ENCODE data around the gene SLX4IP. TPM values are rescaled to one million over a fixed set of nuclear protein-coding genes. Genes with fewer than 3 reads are reported as not detected.

The SLX4IP gene
- total RNA-seq, 1 donor from 2014 or later = 2.8 TPM

DNA sequence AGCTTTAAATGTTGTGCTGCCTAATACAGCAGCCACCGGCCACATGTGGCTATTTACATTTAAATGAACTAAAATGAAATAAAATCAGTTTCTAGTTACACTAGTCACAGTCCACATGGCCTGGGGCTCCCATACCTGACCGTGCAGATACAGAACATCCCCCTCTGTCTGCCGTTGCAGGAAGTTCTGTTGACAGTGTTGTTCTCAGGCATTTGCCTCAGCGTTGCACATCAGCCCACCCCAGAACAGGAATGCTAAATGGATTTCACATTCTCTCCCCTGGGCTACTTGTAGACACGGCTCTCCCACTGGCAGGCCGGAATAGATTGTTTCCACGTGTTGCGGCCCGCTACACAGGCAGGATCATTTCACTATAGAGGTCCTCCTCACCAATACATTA, 212.4 kb downstream of the SLX4IP start:
- no peak for DNase-seq (ENCODE audit: low read depth, low spot score)

DNA sequence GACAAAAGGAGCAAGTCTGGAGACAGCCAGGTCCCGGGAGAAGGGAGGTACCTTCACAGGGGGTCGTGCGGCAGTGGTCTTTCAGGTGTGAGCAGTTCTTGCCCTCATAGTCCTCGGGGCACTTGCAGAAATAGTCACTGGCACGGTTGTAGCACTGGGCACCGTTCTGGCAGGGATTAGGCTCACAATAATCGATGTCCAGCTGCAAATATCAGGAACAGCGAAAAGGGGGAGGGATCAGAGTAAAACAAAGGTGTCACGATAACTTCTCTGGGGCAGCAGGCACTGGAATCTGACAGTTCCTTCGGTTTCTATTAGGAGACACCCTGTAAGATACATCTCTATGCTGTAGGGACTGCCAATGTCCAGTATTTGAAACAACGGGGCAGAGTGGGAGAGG, 212.8 kb downstream of the SLX4IP start:
- no peak for DNase-seq (ENCODE audit: low read depth, low spot score)

DNA sequence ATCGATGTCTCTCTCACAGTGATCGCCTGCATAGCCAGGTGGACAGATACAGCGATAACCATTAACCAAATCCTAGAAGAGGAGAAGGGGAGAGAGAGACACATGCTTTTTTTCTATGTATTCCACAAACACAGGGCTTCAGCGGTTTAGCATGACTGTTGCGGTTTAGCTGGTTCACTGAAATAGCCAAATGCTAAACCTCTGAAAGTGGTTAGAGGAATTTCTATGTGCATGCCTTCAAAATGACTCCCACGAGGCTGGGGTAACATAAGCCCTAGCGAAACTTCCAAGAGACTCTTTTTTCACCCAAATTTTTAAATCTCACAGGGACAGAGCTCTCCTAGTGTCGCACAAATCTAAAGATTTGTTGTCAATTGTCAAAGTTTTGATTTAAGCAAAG, 213.5 kb downstream of the SLX4IP start:
- no peak for DNase-seq (ENCODE audit: low read depth, low spot score)

DNA sequence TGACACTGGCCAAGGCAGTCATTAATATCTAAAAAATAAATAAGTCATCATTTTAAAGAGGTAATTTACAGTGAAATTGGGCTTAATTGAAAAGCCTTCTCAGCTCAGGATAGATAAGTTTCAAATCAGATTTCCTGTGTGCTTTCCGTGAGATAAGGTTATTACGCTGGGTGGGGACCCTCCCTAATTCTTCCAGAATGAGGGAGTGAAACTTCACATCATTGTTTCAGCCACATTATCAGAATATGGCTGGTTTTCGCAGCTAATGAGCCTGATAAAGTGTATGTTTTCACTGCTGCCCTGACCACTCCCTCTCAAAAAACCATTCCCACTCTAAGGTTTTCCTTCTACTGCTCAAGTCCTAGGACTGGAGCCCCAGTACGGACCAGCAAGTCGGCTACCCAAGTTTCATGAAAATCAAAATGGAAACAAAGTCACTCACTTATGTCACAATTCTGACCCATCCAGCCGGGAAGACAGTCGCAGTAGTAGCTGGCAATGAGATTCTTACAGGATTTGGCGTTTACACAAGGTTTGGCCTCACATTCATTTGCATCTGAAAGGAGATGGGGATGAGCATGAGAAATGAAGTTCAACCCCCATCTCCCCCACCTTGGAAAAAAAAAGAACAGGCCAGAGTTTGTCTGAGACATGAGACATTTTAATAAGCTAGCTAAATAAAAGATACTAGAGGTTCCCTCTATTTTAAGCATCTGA, 214.1 kb downstream of the SLX4IP start:
- DNase-seq (ENCODE audit: low read depth, low spot score) = no peak

DNA sequence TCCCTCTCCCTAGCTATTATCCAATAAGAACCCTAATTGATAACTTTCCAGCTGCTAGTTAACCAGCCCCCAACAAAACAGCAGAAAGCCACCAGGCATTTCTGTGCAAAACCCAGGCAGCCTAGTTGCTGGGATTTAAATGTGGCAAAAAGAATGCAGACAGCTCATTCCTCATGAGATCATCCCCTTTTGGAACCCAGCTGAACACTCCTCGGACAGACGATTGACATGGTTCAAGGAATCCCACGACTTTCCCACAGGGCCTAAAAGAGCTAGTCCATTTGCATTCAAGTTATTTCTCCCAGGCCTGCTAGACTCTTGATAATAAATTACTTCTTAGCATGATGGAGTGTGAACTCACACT, 214.7 kb downstream of the SLX4IP start:
- DNase-seq (ENCODE audit: low read depth, low spot score) = no peak

DNA sequence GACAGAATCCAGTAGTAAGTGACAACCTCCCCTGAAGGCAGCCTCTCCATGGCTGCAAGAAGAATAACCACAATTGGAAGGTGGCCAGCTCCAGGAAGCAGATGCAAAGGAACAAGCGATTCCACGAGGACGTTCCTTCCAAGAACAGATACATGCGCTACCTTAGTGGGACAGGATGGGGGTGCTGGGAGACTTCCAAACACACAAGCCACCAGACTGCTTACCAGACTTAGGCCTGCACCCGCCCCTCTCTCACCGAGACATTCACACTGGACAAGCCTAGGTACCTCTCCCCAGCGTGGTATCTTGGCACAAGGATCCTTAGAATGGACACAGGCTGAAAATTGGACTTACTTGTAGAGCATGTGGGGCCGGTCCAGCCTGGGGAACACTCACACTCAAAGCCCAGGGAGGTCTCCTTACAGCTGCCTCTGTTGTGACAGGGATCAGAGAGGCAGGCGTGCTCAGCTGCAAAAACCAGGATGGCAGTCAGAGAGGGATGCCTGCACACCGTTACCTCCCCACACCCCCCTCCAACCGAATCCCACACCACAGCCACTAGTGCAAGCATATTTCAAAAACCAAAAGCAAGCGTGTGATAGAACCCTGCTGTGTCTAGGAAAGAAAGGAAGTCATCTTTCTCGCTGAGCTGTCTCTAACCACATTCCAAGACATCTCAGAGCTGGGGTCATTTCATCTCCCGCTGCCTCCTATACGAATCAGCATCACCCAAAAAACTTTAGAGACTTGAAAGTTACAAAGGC, 216.3 kb downstream of the SLX4IP start:
- peak; percentile 58 for DNase-seq (ENCODE audit: low read depth, low spot score)

DNA sequence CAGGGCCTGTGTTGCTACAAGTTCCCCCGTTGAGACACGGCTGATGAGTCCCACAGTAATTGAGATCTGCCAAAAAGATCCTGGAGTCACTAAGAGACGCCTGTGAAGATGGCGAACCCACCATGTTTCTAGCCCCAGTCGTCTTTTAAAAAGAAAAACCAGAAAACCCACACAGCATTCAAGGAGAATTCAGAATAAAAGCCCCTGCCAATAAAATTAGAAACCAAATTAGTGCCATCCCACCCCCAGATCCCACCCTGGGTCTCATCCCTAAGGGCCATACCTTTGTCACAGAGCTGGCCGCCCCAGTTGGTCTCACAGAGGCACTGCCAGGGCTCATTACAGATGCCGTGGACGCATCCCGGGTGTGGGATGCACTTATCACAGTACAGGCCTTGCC, 217.1 kb downstream of the SLX4IP start:
- no peak for DNase-seq (ENCODE audit: low read depth, low spot score)

DNA sequence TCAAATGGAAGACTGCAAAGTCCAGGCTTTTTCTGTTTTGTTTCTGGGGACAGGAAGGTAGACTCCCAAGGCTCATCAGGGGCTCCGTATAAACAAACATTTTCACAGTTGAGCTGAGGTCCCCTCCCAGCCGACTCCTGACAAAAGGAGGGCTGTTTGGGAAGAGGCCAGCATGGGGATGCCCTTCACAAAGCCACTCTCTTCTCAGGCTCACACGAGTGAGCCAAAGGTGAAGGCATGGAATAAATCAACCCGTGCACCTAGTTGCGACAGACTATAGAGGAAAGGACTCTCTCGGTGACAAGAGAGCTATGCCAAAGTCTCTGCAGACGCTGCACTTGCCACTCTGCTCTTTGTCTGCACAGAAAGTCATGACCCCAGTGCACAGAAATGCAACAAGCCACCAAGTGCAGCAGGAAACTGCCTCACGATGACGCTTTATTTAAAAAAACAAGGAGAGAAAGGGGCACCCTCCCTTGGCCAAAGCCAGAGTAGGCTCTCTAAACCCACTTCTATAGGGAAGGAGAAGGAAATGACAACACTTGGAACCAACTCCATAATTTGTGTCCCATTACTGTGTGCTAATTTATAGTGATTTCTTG, 217.7 kb downstream of the SLX4IP start:
- DNase-seq (ENCODE audit: low read depth, low spot score) = no peak

DNA sequence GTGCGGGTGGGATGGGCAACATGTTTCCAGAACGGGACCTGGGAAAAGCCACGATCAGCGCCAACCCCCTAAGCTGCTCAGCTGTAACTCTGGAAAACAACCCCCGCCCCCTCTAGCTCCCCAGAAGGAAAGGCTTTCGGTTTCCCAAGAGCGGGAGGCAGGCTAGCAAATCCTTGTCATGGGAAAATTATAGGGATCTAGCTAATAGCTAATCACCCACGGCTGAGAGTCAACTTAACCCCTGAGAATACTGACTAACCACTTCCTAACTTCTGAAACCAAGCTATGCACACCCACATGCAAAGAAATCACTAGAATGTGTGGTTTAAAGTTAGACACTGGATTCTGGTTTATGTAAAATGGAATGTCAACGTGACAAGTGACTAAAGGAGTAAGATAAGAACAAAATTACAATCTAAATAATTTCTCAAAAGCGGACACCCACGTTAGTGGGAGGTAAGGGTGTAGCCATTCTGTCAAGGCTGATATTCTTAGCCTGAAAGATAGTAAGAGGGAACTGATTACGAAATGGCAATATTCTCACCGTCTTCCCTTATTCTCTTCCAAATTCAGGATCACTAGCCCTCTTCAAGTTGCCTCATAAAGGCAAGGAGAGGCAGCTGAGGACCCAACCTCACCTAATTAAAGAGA, 218.6 kb downstream of the SLX4IP start:
- no peak for DNase-seq (ENCODE audit: low read depth, low spot score)

DNA sequence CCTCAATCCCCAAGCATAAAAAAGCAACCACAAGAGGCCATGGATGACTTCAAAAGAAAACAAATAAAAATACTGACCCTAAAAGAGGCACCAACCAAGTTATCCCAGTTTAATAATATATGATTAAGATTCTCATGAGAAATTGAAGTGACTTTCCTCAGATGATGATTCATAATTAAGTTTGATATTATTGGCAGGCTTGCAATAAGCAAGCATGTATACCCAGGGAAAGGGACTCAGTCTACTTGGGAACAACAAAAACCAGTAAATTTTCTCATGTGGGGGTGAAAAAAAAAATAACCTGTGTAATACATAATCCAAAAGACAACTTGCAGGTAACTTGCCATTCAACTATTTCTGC, 219.1 kb downstream of the SLX4IP start:
- DNase-seq (ENCODE audit: low read depth, low spot score) = no peak

DNA sequence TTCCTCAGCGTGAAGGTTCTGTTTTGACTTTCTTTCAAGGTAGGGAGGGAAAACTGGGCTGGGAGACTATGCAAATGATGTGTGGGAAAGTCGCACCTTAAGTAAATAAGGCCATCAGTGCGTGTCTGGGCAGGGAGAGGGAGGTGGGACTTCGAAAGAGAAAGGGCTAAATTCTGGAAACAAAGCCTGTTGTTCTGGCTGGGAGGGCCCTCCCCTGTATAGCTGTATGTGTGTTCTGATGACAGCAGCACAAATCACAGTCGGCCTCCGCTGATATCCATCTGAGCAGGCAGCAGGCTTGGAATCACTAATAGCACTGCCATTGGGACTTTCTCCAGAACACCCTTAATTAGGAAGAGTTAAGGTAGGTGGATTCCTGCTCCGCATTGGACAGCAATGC, 219.5 kb downstream of the SLX4IP start:
- DNase-seq (ENCODE audit: low read depth, low spot score) = no peak

DNA sequence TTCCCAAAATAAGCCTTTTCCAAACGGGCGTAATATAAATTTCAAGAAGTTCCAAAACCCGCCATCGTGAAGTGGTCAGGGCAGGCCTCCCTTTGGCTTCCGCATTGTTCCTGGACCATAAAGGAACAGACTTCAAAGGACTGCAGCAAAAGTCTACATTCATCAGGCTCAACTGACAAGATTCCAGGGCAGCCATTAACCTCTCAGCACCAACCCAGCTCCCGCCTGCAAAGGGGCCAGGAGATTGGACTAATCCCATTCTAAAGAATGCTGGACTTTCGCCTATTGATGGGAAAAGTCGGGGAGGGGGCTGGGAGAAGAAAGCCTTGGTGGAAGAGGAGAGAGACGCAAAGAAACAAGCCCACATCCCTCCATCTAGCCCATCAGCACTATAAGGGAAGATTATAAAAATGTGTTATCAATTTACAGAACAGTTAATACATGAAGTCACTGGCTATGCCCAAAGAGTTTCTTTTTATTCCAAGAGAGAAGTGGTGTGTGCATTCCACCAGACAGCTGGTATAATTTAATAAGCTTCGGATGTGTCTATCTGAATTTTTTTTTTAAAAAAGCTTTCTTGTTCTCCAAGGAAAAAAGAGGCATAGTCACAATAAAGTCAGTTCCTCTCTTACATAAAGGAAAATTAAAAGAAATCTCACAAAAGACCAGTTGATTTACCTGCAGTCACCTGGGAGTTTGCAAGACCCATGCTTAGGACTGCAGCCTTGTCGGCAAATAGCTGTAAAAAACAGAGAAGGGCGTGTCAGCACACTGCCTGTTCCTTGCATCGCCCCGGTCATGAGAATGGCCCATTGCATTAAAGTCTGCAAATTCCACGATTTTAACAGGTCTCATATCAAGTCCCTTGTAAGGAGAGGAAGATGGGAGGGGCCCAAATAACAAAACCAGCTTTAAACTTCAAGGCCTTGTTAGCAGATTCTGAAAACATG, 220.9 kb downstream of the SLX4IP start:
- no peak for DNase-seq (ENCODE audit: low read depth, low spot score)

DNA sequence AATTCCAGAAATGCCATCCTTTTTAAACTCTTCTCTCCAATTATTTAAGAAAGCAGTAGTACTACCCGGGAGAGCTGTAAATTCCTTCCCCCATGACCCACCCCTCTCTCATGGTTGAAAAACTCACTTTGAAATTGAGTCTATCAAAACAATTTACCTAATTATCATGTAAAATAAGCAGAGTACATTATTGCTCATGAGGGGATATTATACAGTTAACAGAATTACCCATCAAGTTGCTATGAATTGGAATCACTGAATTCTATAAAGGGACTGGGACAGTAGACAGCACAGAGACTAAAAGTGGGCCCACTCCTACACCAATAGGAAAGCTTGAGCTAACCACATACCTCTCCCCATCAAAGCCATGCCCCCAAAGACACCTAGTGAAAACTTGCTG, 222.3 kb downstream of the SLX4IP start:
- DNase-seq (ENCODE audit: low read depth, low spot score) = no peak

DNA sequence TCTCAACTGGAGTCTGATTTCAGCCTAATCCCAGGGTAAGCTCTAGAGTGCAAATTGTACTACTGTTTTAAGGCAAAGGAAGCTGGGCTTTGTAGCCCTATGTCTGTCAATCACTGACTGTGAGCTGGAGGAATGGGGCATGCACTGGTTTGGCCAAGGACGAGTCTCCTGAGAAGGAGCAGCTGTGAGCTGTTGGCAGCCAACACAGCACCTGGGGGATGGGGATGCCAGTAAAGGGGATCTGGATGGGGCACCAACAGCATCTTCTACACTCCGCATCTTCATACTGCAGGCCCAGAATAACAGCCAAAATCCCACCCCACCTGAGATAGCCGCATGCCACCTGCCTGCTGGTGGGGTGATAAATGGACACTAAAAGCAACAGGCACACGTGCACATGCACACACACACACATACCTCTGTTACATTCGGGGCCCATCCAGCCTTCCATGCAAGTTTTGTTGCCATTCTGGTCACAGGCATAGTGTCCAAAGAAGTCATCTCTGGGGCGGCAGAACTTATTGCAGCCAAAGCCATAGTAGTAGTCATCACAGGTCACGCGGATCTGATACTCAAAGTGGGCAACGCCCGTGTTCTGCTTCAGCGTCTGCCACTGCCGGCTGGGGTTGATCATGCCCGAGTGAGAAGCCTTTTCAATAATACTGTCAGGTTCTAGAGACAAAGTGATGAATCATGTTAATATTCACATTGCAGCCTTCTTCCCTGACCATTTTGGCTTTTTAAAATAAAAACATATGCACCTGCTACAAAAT, 223.1 kb downstream of the SLX4IP start:
- DNase-seq (ENCODE audit: low read depth, low spot score) = no peak

DNA sequence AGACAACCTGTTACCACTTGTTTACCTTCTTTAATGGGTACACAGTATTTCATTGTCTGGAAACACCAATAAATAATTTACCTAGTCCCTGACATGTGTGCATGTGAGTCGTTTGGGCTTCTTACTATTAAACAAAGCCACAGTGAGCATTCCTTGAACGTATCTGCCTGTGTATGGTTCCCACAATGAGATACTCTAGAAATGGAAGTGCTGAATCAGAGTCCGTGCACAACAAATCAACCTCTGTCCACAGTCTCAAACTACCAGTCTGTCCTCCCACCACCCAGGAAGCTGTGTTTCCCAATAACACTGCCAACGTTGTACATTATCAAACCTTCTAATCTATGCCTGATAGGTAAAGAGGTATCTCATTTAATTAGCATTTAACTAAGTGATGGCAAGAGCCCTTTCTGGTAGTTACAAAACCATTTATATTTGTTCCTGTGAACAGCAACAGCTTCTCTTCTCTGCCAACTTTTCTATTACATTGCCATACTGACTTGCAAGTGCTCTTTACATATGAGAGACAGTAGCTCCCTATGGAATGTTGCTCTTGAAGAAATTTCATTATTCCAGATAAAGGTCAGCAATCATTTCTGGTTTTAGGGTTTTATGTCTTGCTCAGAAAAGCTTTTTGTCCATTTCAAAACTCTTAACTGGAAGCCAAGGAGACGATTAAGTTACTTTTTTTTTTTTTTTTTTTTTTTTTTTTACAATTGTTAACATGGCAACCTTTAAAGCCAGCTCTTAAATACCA, 223.9 kb downstream of the SLX4IP start:
- no peak for DNase-seq (ENCODE audit: low read depth, low spot score)

DNA sequence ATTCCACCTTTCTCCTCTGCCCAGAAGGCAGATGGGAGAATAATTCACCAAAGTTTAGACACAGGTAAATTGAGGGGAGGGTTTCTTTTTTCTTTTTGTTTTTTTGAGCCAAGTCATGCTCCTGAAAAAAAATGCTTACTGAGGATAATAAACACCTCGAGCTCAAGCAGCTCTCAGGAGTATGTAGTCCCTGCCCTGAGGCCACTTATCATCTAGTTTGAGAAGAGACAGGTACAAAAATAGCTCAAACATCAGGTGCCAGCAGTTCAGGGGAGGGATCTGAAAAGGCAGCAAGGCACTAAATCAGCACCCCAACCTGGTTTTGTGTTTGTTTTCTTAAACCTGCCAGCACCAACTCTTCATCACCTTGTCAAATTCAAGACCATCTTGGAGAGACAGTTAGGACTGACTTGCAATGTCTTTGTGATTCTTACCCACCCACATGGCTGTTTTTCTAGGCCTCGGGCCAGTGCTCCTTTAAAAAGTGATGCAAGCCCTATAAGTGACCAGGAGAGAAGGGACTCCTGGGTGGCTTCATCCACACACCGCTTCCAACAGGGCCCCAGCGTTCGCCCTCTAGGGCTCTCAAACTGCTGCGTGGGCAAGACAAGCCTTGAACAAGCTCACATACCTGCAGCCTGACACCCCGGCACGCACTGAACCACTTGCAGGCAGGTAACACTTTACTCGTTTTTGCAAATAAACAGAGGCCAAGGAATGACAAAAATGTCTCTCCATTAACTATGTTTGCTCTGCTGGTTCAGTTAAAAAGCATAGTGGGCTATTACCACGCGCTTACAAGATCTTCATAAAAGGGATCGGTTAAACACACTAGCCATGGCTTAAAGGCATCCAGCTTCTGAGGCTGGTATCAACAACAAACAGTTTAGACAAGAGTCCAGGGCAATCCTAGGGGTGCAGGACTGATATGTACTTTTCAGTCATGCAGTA, 224.8 kb downstream of the SLX4IP start:
- DNase-seq (ENCODE audit: low read depth, low spot score) = no peak

DNA sequence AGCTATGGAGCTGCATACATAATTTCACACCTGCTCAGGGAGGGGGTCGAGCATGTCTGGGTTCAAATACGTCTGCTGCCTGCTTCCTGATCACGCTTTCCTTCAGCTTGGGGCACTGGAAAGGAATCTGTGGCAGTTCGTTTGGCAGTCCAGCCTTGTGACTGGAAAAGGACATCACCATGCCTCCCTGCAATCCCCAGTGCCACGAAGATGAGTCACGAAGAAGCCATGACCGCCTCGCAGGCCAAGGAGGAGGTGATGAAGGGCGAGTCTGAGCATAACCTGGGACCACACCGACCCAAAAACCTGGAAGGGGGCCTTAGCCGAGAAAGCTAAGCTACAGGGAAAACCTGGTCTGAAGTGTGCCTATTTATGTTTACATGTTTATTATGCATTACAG, 225.6 kb downstream of the SLX4IP start:
- no peak for DNase-seq (ENCODE audit: low read depth, low spot score)

DNA sequence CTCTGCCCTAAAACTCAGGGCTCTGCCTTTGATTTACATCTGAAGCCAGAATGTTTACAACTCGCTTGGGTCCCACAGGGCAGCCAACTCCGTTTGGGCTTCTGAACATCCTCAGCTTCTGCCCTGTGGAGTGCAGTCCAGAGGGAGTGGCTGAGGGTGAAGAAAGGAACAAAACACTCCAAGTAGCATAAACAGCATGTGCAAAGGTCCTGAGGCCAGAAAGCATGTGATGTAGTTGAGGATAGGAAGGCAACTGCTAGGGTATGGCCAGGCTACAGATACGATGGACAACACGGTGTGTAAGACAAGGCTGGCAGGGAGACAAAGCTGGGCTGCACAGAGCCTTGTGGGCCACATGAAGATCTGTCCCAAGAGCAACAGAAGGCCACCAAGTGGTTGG, 226.2 kb downstream of the SLX4IP start:
- DNase-seq (ENCODE audit: low read depth, low spot score) = no peak

DNA sequence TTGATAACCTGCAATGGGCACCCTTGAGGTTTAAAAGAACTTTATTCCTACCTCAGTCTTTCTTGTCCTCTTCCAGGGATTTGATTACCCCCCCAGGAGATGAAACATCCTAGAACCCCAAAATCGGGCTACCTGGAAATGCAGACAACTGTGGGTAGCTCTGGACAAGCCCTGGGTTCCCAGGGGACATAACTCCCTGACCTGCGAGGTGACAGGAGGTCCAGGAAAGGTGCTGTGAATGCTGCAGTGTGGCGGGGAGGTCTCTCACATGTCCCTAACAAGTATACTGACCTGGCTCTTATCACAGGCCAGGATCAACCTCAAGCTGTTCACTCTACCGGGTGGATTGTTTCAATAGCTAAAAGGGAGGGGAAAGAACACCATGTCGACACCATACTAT, 227.0 kb downstream of the SLX4IP start:
- DNase-seq (ENCODE audit: low read depth, low spot score) = no peak

Measured in pulmonary artery endothelial cell (primary cell).